Muscle of leg (tissue), 11 donors: ENCODE data around the gene CSF2RB. TPM values are rescaled to one million over a fixed set of nuclear protein-coding genes. Genes with fewer than 3 reads are reported as not detected.

Experiments used
- DNase-seq: peaks from one replicate; pipeline ENCODE4 v3.0.0; 2013
- H3K27ac ChIP-seq: one replicate; pipeline ENCODE4 v1.5.1; 2013; ENCODE audit warnings: mild to moderate bottlenecking, low read length, control low read depth
- H3K27me3 ChIP-seq: one replicate; pipeline ENCODE4 v1.6.1; 2013; ENCODE audit warnings: low read length; ENCODE audit not compliant: control insufficient read depth, insufficient read depth
- H3K36me3 ChIP-seq: one replicate; pipeline ENCODE4 v1.6.1; 2013; ENCODE audit warnings: low read length; ENCODE audit not compliant: control insufficient read depth, insufficient read depth
- H3K4me1 ChIP-seq: one replicate; pipeline ENCODE4 v1.6.1; 2013; ENCODE audit warnings: low read length; ENCODE audit not compliant: control insufficient read depth, insufficient read depth
- H3K4me3 ChIP-seq: one replicate; pipeline ENCODE4 v1.5.1; 2013; ENCODE audit warnings: low read length, control low read depth
- H3K9me3 ChIP-seq: replicated peaks from 2 replicates; pipeline ENCODE4 v1.6.1; 2013; ENCODE audit warnings: low read depth, low read length; ENCODE audit not compliant: control insufficient read depth
- WGBS: methylation state at CpG from one replicate; pipeline ENCODE4 v1.1.5; 2013; ENCODE audit warnings: missing lambda C conversion rate; ENCODE audit not compliant: insufficient coverage; 5-methylcytosine and 5-hydroxymethylcytosine counted together
- polyA plus RNA-seq, 8 donors: library from polyadenylated mRNA; unstranded; fragments of 120-200 nt; gene quantifications; one replicate each; pipeline versions ENCODE4 v1.2.1 to v1.2.3, GENCODE V29; 2013; ENCODE audit warnings: inconsistent platforms in 1 of 8, low replicate concordance in 1 of 8; ENCODE audit not compliant: insufficient read length in 8 of 8, insufficient read depth in 1 of 8
- total RNA-seq: library from RNA; stranded (reverse); fragments of 120-200 nt; gene quantifications from one replicate; pipeline ENCODE4 v1.2.4, GENCODE V29; 2013

Gene CSF2RB
- total and polyA plus RNA-seq, 9 donors, result 1.3 to 3.2 (median 2.1) TPM

GRCh38 chr22:36936362-36937116 is 23.1 kb downstream of the CSF2RB start:
- Histone ChIP-seq H3K4me3 (no peak overlapping the region), H3K4me1 (peaks cover 4% of the 10 kb centered on the region), H3K36me3 (no peaks in the 10 kb centered on the region), H3K27ac (no peak overlapping the region), H3K9me3 (no peaks in the 10 kb centered on the region), H3K27me3 (peaks cover 2% of the 10 kb centered on the region)
- DNase-seq, result peak; percentile 33
- WGBS, result 68% methylated on average over 16 of the region's 20 CpGs

DNA sequence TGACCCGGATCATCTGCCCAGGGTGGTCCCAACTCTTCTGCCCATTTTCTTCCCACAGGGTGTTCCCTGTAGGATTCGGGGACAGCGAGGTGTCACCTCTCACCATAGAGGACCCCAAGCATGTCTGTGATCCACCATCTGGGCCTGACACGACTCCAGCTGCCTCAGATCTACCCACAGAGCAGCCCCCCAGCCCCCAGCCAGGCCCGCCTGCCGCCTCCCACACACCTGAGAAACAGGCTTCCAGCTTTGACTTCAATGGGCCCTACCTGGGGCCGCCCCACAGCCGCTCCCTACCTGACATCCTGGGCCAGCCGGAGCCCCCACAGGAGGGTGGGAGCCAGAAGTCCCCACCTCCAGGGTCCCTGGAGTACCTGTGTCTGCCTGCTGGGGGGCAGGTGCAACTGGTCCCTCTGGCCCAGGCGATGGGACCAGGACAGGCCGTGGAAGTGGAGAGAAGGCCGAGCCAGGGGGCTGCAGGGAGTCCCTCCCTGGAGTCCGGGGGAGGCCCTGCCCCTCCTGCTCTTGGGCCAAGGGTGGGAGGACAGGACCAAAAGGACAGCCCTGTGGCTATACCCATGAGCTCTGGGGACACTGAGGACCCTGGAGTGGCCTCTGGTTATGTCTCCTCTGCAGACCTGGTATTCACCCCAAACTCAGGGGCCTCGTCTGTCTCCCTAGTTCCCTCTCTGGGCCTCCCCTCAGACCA is 24.0 kb downstream of the CSF2RB start:
- WGBS, result 82% methylated on average over 13 of the region's 14 CpGs
- no peaks in the 10 kb centered on the region for H3K36me3 ChIP-seq
- peaks cover 8% of the 10 kb centered on the region for H3K27me3 ChIP-seq
- no peaks in the 10 kb centered on the region for H3K9me3 ChIP-seq
- peaks cover 4% of the 10 kb centered on the region for H3K4me1 ChIP-seq
- no peak for DNase-seq
- H3K27ac ChIP-seq, result no peak overlapping the region
- H3K4me3 ChIP-seq, result no peak overlapping the region

DNA sequence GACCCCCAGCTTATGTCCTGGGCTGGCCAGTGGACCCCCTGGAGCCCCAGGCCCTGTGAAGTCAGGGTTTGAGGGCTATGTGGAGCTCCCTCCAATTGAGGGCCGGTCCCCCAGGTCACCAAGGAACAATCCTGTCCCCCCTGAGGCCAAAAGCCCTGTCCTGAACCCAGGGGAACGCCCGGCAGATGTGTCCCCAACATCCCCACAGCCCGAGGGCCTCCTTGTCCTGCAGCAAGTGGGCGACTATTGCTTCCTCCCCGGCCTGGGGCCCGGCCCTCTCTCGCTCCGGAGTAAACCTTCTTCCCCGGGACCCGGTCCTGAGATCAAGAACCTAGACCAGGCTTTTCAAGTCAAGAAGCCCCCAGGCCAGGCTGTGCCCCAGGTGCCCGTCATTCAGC is 24.6 kb downstream of the CSF2RB start:
- Histone ChIP-seq H3K27me3 (peaks cover 8% of the 10 kb centered on the region), H3K9me3 (no peaks in the 10 kb centered on the region), H3K4me1 (peaks cover 4% of the 10 kb centered on the region), H3K27ac (no peak overlapping the region), H3K4me3 (no peak overlapping the region), H3K36me3 (no peaks in the 10 kb centered on the region)
- no peak for DNase-seq
- WGBS, result 87% methylated on average over 11 of the region's 12 CpGs

GRCh38 chr22:36938886-36939285 is 25.5 kb downstream of the CSF2RB start:
- 94% methylated on average over 12 of the region's 13 CpGs for WGBS
- Histone ChIP-seq H3K4me1 (no peaks in the 10 kb centered on the region), H3K27me3 (peaks cover 8% of the 10 kb centered on the region), H3K36me3 (no peaks in the 10 kb centered on the region), H3K9me3 (no peaks in the 10 kb centered on the region), H3K27ac (no peak overlapping the region), H3K4me3 (no peak overlapping the region)
- no peak for DNase-seq

- Histone ChIP-seq H3K4me1 (no peaks in the 10 kb centered on the region), H3K4me3 (no peak overlapping the region), H3K27ac (no peak overlapping the region), H3K36me3 (no peaks in the 10 kb centered on the region), H3K27me3 (peaks cover 8% of the 10 kb centered on the region), H3K9me3 (no peaks in the 10 kb centered on the region)
- no peak for DNase-seq
- WGBS, result 78% methylated on average over 4 of the region's 5 CpGs
These were observed 27.2 kb downstream of the CSF2RB start for GRCh38 chr22:36940676-36941075.

- Histone ChIP-seq H3K4me1 (no peaks in the 10 kb centered on the region), H3K36me3 (no peaks in the 10 kb centered on the region), H3K27me3 (peaks cover 6% of the 10 kb centered on the region), H3K4me3 (no peak overlapping the region), H3K9me3 (no peaks in the 10 kb centered on the region), H3K27ac (no peak overlapping the region)
- no peak for DNase-seq
- WGBS, result 57% methylated on average over 3 of the region's 5 CpGs
These were observed 29.1 kb downstream of the CSF2RB start for GRCh38 chr22:36942556-36942955.

DNA sequence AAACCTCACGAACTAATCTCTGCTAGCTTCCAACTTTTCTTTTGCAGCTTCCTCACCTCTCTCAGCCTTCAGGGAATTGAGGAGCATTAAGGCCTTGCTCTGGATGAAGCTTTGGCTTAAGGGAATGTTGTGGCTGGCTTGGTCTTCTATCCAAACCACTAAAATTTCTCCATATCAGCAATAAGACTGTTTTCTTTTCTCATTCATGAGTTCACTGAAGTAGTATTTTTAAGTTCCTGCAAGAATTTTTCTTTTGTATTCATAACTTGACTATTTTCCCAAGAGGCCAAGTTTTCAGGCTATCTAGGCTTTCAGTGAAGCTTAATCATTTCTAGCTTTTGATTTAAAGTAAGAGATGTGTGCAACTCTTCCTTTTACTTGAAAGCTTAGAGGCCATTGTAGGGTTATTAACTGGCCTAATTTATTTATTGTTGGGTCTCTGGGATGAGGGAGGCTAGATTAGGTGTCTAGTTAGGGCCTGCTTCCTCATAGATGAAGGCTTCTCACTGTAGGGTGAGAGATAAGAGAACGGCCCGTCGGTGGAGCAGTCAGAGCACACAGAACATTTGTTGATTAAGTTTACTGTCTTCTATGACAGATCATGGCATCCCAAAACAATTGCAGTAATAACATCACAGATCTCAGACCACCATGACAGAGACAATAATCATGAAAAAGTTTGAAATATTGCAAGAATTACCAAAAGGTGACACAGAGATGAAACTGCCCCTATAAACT is 33.2 kb downstream of the CSF2RB start:
- Histone ChIP-seq H3K4me3 (no peak overlapping the region), H3K9me3 (no peaks in the 10 kb centered on the region), H3K27me3 (peaks cover 6% of the 10 kb centered on the region), H3K36me3 (no peaks in the 10 kb centered on the region), H3K27ac (no peak overlapping the region), H3K4me1 (no peaks in the 10 kb centered on the region)
- WGBS, result no CpG with 5 or more reads among the region's 4 CpGs
- no peak for DNase-seq

GRCh38 chr22:36948273-36949225 is 35.1 kb downstream of the CSF2RB start:
- no peak overlapping the region for H3K4me3 ChIP-seq
- no peaks in the 10 kb centered on the region for H3K36me3 ChIP-seq
- H3K4me1 ChIP-seq, result no peaks in the 10 kb centered on the region
- no peaks in the 10 kb centered on the region for H3K9me3 ChIP-seq
- no peak for DNase-seq
- no peak overlapping the region for H3K27ac ChIP-seq
- H3K27me3 ChIP-seq, result no peaks in the 10 kb centered on the region
- 25% methylated on average over 2 of the region's 9 CpGs for WGBS

- no peaks in the 10 kb centered on the region for H3K36me3 ChIP-seq
- no peak overlapping the region for H3K4me3 ChIP-seq
- H3K27me3 ChIP-seq, result peaks cover 3% of the 10 kb centered on the region
- DNase-seq, result no peak
- H3K27ac ChIP-seq, result no peak overlapping the region
- H3K9me3 ChIP-seq, result no peaks in the 10 kb centered on the region
- no peaks in the 10 kb centered on the region for H3K4me1 ChIP-seq
- WGBS, result 73% methylated on average over 11 of the region's 17 CpGs
These were observed 37.6 kb downstream of the CSF2RB start for GRCh38 chr22:36950797-36951590.
